Memory B cell (primary cell): ENCODE results near the gene C2orf76.
"Not testable (repeated sequence)": the region's sequence is repeated elsewhere in the genome, so short reads cannot be mapped to it uniquely, and the experiment has no call there.

Experiments
- ATAC-seq: fragments of 150-1000 bp; cut with Tn5 transposase; 2 replicates; pipeline ENCODE4 v1.10.0; 2021; ENCODE audit warnings: low read depth, mild to moderate bottlenecking, moderate library complexity
- DNase-seq, 2 donors: peaks; one replicate each; pipeline ENCODE4 v3.0.0; 2022; ENCODE audit warnings: low spot score in 2 of 2
- H3K27ac Mint-ChIP-seq: one replicate; pipeline ENCODE4 v1.8.0; 2022; ENCODE audit warnings: mild to moderate bottlenecking, moderate library complexity, mixed read lengths
- H3K27me3 Mint-ChIP-seq: one replicate; pipeline ENCODE4 v1.8.0; 2022; ENCODE audit warnings: mixed read lengths
- H3K36me3 Mint-ChIP-seq: one replicate; pipeline ENCODE4 v1.8.0; 2022; ENCODE audit warnings: mild to moderate bottlenecking, mixed read lengths
- H3K4me1 Mint-ChIP-seq: one replicate; pipeline ENCODE4 v1.8.0; 2022; ENCODE audit warnings: mixed read lengths
- H3K4me3 Mint-ChIP-seq: one replicate; pipeline ENCODE4 v1.8.0; 2022; ENCODE audit warnings: mild to moderate bottlenecking, moderate library complexity, mixed read lengths
- H3K9me3 Mint-ChIP-seq: one replicate; pipeline ENCODE4 v1.8.0; 2022; ENCODE audit warnings: mixed read lengths

Gene C2orf76

GRCh38 chr2:119289642-119290041, 77.0 kb downstream of the C2orf76 start:
- no peak for DNase-seq
- Mint-ChIP-seq H3K27ac (no peak overlapping the region), H3K36me3 (no peaks in the 10 kb centered on the region), H3K4me1 (peaks cover 2% of the 10 kb centered on the region), H3K4me3 (no peak overlapping the region), H3K9me3 (no peaks in the 10 kb centered on the region), H3K27me3 (no peaks in the 10 kb centered on the region)
- no peak for ATAC-seq

GRCh38 chr2:119289093-119289492, 77.5 kb downstream of the C2orf76 start:
- Mint-ChIP-seq H3K27ac (no peak overlapping the region), H3K4me1 (peaks cover 2% of the 10 kb centered on the region)
- ATAC-seq, result no peak

GRCh38 chr2:119288576-119288975, 78.1 kb downstream of the C2orf76 start:
- Mint-ChIP-seq H3K27me3 (no peaks in the 10 kb centered on the region), H3K4me1 (peaks cover 2% of the 10 kb centered on the region), H3K36me3 (no peaks in the 10 kb centered on the region), H3K9me3 (no peaks in the 10 kb centered on the region), H3K27ac (no peak overlapping the region), H3K4me3 (no peak overlapping the region)
- DNase-seq (no peak), ATAC-seq (no peak)

More at GRCh38 chr2:119289093-119289492, 77.5 kb downstream of the C2orf76 start:
- Mint-ChIP-seq H3K36me3 (no peaks in the 10 kb centered on the region), H3K4me3 (no peak overlapping the region), H3K27me3 (no peaks in the 10 kb centered on the region), H3K9me3 (no peaks in the 10 kb centered on the region)
- no peak for DNase-seq

GRCh38 chr2:119286661-119287060, 80.0 kb downstream of the C2orf76 start:
- no peaks in the 10 kb centered on the region for H3K36me3 Mint-ChIP-seq
- H3K27me3 Mint-ChIP-seq, result no peaks in the 10 kb centered on the region
- H3K27ac Mint-ChIP-seq, result no peak overlapping the region
- DNase-seq (no peak), ATAC-seq (no peak)
- H3K4me3 Mint-ChIP-seq, result no peak overlapping the region
- no peaks in the 10 kb centered on the region for H3K9me3 Mint-ChIP-seq
- H3K4me1 Mint-ChIP-seq, result peaks cover 2% of the 10 kb centered on the region

- Mint-ChIP-seq H3K27ac (no peak overlapping the region), H3K9me3 (no peaks in the 10 kb centered on the region), H3K4me3 (no peak overlapping the region), H3K36me3 (peaks cover 2% of the 10 kb centered on the region), H3K4me1 (no peaks in the 10 kb centered on the region), H3K27me3 (no peaks in the 10 kb centered on the region)
- DNase-seq (no peak), ATAC-seq (no peak)
Measured at GRCh38 chr2:119283873-119284331, 82.7 kb downstream of the C2orf76 start.

- ATAC-seq (no peak), DNase-seq (no peak)
- Mint-ChIP-seq H3K4me1 (no peaks in the 10 kb centered on the region), H3K36me3 (peaks cover 2% of the 10 kb centered on the region), H3K4me3 (no peak overlapping the region), H3K9me3 (no peaks in the 10 kb centered on the region), H3K27ac (no peak overlapping the region), H3K27me3 (no peaks in the 10 kb centered on the region)
Measured at GRCh38 chr2:119282996-119283511, 83.6 kb downstream of the C2orf76 start.

- no peaks in the 10 kb centered on the region for H3K27me3 Mint-ChIP-seq
- no peaks in the 10 kb centered on the region for H3K4me1 Mint-ChIP-seq
- H3K36me3 Mint-ChIP-seq, result peaks cover 2% of the 10 kb centered on the region
- no peak overlapping the region for H3K4me3 Mint-ChIP-seq
- DNase-seq (no peak), ATAC-seq (no peak)
- H3K27ac Mint-ChIP-seq, result no peak overlapping the region
- H3K9me3 Mint-ChIP-seq, result no peaks in the 10 kb centered on the region
Measured at GRCh38 chr2:119282146-119282995, 84.3 kb downstream of the C2orf76 start.

- no peaks in the 10 kb centered on the region for H3K4me1 Mint-ChIP-seq
- H3K36me3 Mint-ChIP-seq, result peaks cover 2% of the 10 kb centered on the region
- H3K27ac Mint-ChIP-seq, result no peak overlapping the region
- DNase-seq (no peak), ATAC-seq (no peak)
- no peak overlapping the region for H3K4me3 Mint-ChIP-seq
- no peaks in the 10 kb centered on the region for H3K27me3 Mint-ChIP-seq
- H3K9me3 Mint-ChIP-seq, result no peaks in the 10 kb centered on the region
Measured at GRCh38 chr2:119280680-119281079, 86.0 kb downstream of the C2orf76 start.

GRCh38 chr2:119279666-119280065, 87.0 kb downstream of the C2orf76 start:
- Mint-ChIP-seq H3K4me1 (no peaks in the 10 kb centered on the region), H3K9me3 (no peaks in the 10 kb centered on the region), H3K36me3 (peaks cover 2% of the 10 kb centered on the region), H3K27me3 (no peaks in the 10 kb centered on the region), H3K27ac (no peak overlapping the region), H3K4me3 (no peak overlapping the region)
- ATAC-seq (no peak), DNase-seq (no peak)

- Mint-ChIP-seq H3K27me3 (no peaks in the 10 kb centered on the region), H3K27ac (no peak overlapping the region), H3K4me3 (no peak overlapping the region), H3K4me1 (no peaks in the 10 kb centered on the region), H3K9me3 (no peaks in the 10 kb centered on the region), H3K36me3 (peaks cover 2% of the 10 kb centered on the region)
- ATAC-seq (no peak), DNase-seq (no peak)
Measured at GRCh38 chr2:119278946-119279345, 87.7 kb downstream of the C2orf76 start.

- not testable (repeated sequence) for H3K27ac Mint-ChIP-seq, H3K4me3 Mint-ChIP-seq, DNase-seq
Measured at GRCh38 chr2:119278385-119278784, 88.2 kb downstream of the C2orf76 start.

GRCh38 chr2:119276864-119277263, 89.8 kb downstream of the C2orf76 start:
- DNase-seq (no peak), ATAC-seq (no peak)
- H3K36me3 Mint-ChIP-seq, result peaks cover 2% of the 10 kb centered on the region
- no peak overlapping the region for H3K4me3 Mint-ChIP-seq
- no peaks in the 10 kb centered on the region for H3K4me1 Mint-ChIP-seq
- no peak overlapping the region for H3K27ac Mint-ChIP-seq
- H3K27me3 Mint-ChIP-seq, result no peaks in the 10 kb centered on the region
- peaks cover 2% of the 10 kb centered on the region for H3K9me3 Mint-ChIP-seq

More at GRCh38 chr2:119278385-119278784, 88.2 kb downstream of the C2orf76 start:
- H3K9me3 Mint-ChIP-seq, H3K4me1 Mint-ChIP-seq, ATAC-seq, H3K36me3 Mint-ChIP-seq, H3K27me3 Mint-ChIP-seq: not testable (repeated sequence)

GRCh38 chr2:119267604-119268003, 99.0 kb downstream of the C2orf76 start:
- Mint-ChIP-seq H3K27me3 (peaks cover 2% of the 10 kb centered on the region), H3K36me3 (peaks cover 4% of the 10 kb centered on the region), H3K4me1 (no peaks in the 10 kb centered on the region), H3K4me3 (no peak overlapping the region), H3K27ac (no peak overlapping the region), H3K9me3 (peaks cover 8% of the 10 kb centered on the region)
- ATAC-seq (no peak), DNase-seq (no peak)

- H3K4me1 Mint-ChIP-seq, result no peaks in the 10 kb centered on the region
- H3K9me3 Mint-ChIP-seq, result peaks cover 8% of the 10 kb centered on the region
- ATAC-seq, result no peak
- peaks cover 2% of the 10 kb centered on the region for H3K27me3 Mint-ChIP-seq
- H3K27ac Mint-ChIP-seq, result no peak overlapping the region
- H3K4me3 Mint-ChIP-seq, result no peak overlapping the region
- no peak for DNase-seq
- H3K36me3 Mint-ChIP-seq, result peaks cover 4% of the 10 kb centered on the region
Measured at GRCh38 chr2:119266091-119266589, 100.5 kb downstream of the C2orf76 start.
